Duodenal mucosa (tissue), 2 donors: ENCODE measurements around the gene NR4A2.

Source experiments
- H3K27ac ChIP-seq: one replicate; pipeline ENCODE4 v1.7.0; 2013; ENCODE audit warnings: low read depth, low read length
- H3K27me3 ChIP-seq, 2 donors: one replicate each; pipeline ENCODE4 v1.7.0; 2013; ENCODE audit warnings: low read length in 2 of 2, control low read depth in 1 of 2; ENCODE audit not compliant: insufficient read depth in 2 of 2, control insufficient read depth in 1 of 2
- H3K36me3 ChIP-seq, 2 donors: one replicate each; pipeline ENCODE4 v1.7.0; 2013; ENCODE audit warnings: low read length in 2 of 2, control low read depth in 1 of 2; ENCODE audit not compliant: insufficient read depth in 2 of 2, control insufficient read depth in 1 of 2
- H3K4me1 ChIP-seq, 2 donors: one replicate each; pipeline ENCODE4 v1.7.0; 2013; ENCODE audit warnings: low read length in 2 of 2, control low read depth in 1 of 2; ENCODE audit not compliant: insufficient read depth in 2 of 2, control insufficient read depth in 1 of 2
- H3K4me3 ChIP-seq, 2 donors: one replicate each; pipeline ENCODE4 v1.7.0; 2013; ENCODE audit warnings: low read length in 2 of 2, low read depth in 1 of 2
- H3K9ac ChIP-seq, 2 donors: one replicate each; pipeline ENCODE4 v1.7.0; 2013; ENCODE audit warnings: low read length in 2 of 2, low read depth in 1 of 2
- H3K9me3 ChIP-seq, 2 donors: one replicate each; pipeline ENCODE4 v1.7.0; 2013; ENCODE audit warnings: low read length in 2 of 2, control low read depth in 1 of 2; ENCODE audit not compliant: control insufficient read depth in 1 of 2

NR4A2 gene

GRCh38 chr2:156349161-156349560 is 16.6 kb upstream of the NR4A2 start:
- Histone ChIP-seq H3K9ac (no peak overlapping the region), H3K27ac (no peak overlapping the region), H3K36me3 (no peaks in the 10 kb centered on the region), H3K9me3 (no peaks in the 10 kb centered on the region), H3K4me1 (peaks cover 0 to 5% of the 10 kb centered on the region in 2 donors), H3K27me3 (no peaks in the 10 kb centered on the region), H3K4me3 (no peak overlapping the region)

- H3K36me3 ChIP-seq: no peaks in the 10 kb centered on the region
- H3K27ac ChIP-seq: no peak overlapping the region
- no peaks in the 10 kb centered on the region for H3K27me3 ChIP-seq
- no peak overlapping the region for H3K4me3 ChIP-seq
- no peaks in the 10 kb centered on the region for H3K9me3 ChIP-seq
- H3K4me1 ChIP-seq: peaks cover 0 to 5% of the 10 kb centered on the region in 2 donors
- no peak overlapping the region for H3K9ac ChIP-seq
Measured at GRCh38 chr2:156347431-156347830, 14.9 kb upstream of the NR4A2 start.

DNA sequence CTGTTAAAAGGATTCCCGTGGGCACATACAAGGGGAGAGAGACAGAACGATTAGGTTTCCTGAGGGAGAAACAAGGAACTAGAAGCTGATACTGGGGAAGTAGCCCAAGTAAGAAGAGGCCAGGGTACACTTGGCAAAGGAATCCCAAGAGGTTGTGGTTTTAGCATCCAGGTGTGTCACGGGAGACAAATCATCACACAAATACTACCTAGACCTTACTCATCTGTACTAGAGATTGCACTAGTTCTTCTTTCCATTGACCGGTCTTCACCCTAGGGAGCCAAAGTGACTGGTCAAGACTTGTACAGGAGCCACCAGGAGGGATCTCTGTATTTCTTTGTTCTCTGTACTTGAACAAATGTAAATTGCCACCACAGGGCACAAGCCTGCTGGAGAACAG is 14.2 kb upstream of the NR4A2 start:
- H3K9me3 ChIP-seq: no peaks in the 10 kb centered on the region
- no peak overlapping the region for H3K9ac ChIP-seq
- no peak overlapping the region for H3K27ac ChIP-seq
- H3K36me3 ChIP-seq: no peaks in the 10 kb centered on the region
- no peaks in the 10 kb centered on the region for H3K27me3 ChIP-seq
- H3K4me1 ChIP-seq: peaks cover 0 to 5% of the 10 kb centered on the region in 2 donors
- no peak overlapping the region for H3K4me3 ChIP-seq

DNA sequence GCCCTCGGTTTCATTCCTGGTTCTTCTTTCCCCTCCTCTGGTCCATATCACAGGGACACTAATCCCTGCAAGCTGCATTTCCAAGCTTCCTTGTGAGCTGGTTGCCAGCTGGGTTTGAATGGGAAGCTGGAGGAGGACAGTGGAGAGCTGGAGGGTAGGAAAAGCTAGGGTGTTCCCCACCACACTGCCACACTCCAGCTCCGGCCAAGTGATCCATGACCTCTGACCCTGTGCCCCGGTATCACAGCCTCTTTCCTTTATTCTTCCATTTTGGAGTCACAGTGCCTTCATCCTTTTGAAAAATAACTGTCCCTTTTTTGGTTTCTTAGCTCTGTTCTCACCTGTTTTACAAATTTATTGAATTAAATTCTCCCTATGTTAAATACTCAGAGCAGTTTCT is 13.1 kb upstream of the NR4A2 start:
- Histone ChIP-seq H3K9me3 (no peaks in the 10 kb centered on the region), H3K9ac (no peak overlapping the region), H3K27ac (no peak overlapping the region), H3K4me1 (peaks cover 4 to 7% of the 10 kb centered on the region in 2 donors), H3K27me3 (no peaks in the 10 kb centered on the region), H3K4me3 (no peak overlapping the region), H3K36me3 (no peaks in the 10 kb centered on the region)

DNA sequence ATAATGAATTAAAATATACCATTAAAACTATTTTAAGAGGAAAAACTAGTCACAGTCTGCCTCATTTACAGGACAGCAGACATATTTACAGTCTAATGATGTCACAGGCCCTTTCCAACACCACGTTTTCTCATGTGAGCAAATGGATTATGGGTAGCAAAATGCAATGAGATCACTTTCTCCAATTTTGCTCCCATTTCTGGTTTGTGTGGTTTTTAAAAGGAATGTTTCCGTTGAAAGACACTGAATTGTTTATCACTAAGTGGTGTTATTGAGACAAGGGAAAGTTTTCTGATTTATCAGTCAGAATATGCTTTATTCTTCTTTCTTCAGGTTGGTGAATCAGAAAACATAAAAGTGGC is 11.4 kb upstream of the NR4A2 start:
- Histone ChIP-seq H3K4me3 (no peak overlapping the region), H3K27ac (no peak overlapping the region), H3K4me1 (peaks cover 13 to 21% of the 10 kb centered on the region in 2 donors), H3K36me3 (no peaks in the 10 kb centered on the region), H3K9me3 (no peaks in the 10 kb centered on the region), H3K27me3 (no peaks in the 10 kb centered on the region), H3K9ac (no peak overlapping the region)

- Histone ChIP-seq H3K36me3 (no peaks in the 10 kb centered on the region), H3K9me3 (no peaks in the 10 kb centered on the region), H3K9ac (peak overlapping the region; percentile 67 to 80), H3K4me1 (peaks cover 19 to 27% of the 10 kb centered on the region in 2 donors), H3K27me3 (no peaks in the 10 kb centered on the region), H3K4me3 (peak overlapping the region; percentile 60 to 76), H3K27ac (peak overlapping the region; percentile 100)
Measured at GRCh38 chr2:156343096-156343939, 10.8 kb upstream of the NR4A2 start.

GRCh38 chr2:156342254-156343095 is 10.0 kb upstream of the NR4A2 start:
- H3K27me3 ChIP-seq: no peaks in the 10 kb centered on the region
- peak overlapping the region; percentile 86 to 99 for H3K9ac ChIP-seq

GRCh38 chr2:156341452-156342253 is 9.1 kb upstream of the NR4A2 start:
- no peaks in the 10 kb centered on the region for H3K36me3 ChIP-seq
- no peaks in the 10 kb centered on the region for H3K27me3 ChIP-seq
- no peaks in the 10 kb centered on the region for H3K9me3 ChIP-seq
- H3K4me1 ChIP-seq: peaks cover 19 to 34% of the 10 kb centered on the region in 2 donors
- peak overlapping the region; percentile 78 to 97 for H3K4me3 ChIP-seq
- H3K27ac ChIP-seq: peak overlapping the region; percentile 100
- peak overlapping the region; percentile 86 to 99 for H3K9ac ChIP-seq

More at GRCh38 chr2:156342254-156343095, 10.0 kb upstream of the NR4A2 start:
- H3K27ac ChIP-seq: peak overlapping the region; percentile 100
- no peaks in the 10 kb centered on the region for H3K36me3 ChIP-seq
- H3K4me3 ChIP-seq: peak overlapping the region; percentile 78 to 97
- H3K9me3 ChIP-seq: no peaks in the 10 kb centered on the region
- H3K4me1 ChIP-seq: peaks cover 19 to 34% of the 10 kb centered on the region in 2 donors

DNA sequence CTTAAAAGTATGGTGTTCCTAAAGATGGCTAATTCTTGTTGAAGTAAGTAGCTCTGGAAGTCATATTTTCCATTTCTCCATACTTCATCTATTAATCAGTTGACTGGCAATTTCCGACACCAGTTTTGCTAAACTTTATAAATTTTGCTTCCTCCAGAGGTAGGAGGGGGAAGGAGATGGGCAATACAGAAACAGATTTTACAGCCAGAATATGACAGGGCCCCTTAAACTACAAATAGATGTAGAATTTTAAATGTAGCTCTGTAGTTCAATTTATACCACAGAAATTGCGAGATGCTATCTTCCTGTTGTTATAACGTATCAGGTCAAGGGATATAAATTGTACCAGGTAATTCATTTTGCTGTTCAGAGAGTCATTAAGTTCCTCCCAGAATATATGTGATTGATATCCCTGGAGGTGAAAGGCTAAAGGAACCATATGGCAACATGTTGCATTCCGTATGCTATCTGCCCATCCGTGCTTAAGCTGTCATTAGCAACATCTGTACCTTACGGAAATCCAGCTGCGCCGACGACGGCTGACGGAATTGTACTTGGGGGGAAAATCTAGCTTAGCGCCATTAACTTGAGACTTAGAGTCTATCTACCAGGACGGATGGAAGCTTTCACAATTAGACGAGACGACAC is 8.4 kb upstream of the NR4A2 start:
- Histone ChIP-seq H3K27ac (peak overlapping the region; percentile 100), H3K27me3 (no peaks in the 10 kb centered on the region), H3K36me3 (no peaks in the 10 kb centered on the region), H3K4me3 (peak overlapping the region; percentile 78 to 97), H3K9ac (peak overlapping the region; percentile 86 to 99), H3K9me3 (no peaks in the 10 kb centered on the region), H3K4me1 (peaks cover 19 to 37% of the 10 kb centered on the region in 2 donors)
